ENCODE data around the gene OBSCN.

The OBSCN gene

DNA sequence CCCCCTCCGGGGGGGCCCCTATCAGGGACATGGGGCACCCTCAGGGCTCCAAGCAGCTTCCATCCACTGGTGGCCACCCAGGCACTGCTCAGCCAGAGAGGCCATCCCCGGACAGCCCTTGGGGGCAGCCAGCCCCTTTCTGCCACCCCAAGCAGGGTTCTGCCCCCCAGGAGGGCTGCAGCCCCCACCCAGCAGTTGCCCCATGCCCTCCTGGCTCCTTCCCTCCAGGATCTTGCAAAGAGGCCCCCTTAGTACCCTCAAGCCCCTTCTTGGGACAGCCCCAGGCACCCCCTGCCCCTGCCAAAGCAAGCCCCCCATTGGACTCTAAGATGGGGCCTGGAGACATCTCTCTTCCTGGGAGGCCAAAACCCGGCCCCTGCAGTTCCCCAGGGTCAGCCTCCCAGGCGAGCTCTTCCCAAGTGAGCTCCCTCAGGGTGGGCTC is 163.9 kb downstream of the OBSCN start:
- DNase-seq, result no peak

GRCh38 chr1:228372183-228373003 is 164.5 kb downstream of the OBSCN start:
- DNase-seq, result no peak

DNA sequence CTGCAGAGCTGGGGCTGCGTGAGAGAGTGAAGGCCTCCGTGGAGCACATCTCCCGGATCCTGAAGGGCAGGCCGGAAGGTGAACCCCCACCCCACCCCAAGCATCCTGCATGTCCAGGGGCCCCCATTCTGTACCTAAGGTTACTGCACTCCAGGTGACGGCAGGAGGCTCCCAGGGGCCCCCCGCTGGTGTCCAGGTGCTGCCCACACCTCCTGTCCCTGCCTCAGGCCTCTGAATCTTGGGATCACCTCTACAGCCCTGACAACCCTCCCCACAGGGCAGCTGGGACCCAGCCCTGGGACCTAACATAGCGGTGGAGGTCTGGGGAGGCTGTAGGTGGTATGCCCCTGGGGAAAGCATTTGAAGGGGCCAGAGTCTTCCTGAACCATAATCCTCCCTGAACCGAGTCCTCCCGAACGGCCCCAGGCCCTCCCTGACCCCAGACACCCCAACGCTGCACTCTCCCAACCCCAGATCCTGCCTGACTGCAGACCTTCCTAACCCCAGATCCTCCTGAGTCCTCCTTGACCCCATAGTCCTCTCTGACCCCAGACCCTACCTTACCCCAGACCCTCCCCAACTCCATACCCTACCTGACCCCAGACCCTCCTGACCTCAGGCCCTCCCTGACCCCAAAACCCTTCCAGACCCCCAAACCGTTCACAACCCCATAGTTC is 165.3 kb downstream of the OBSCN start:
- DNase-seq, result no peak

GRCh38 chr1:228373681-228374571 is 166.1 kb downstream of the OBSCN start:
- DNase-seq, result no peak

- no peak for DNase-seq
Measured at GRCh38 chr1:228374711-228375577, 167.1 kb downstream of the OBSCN start.

DNA sequence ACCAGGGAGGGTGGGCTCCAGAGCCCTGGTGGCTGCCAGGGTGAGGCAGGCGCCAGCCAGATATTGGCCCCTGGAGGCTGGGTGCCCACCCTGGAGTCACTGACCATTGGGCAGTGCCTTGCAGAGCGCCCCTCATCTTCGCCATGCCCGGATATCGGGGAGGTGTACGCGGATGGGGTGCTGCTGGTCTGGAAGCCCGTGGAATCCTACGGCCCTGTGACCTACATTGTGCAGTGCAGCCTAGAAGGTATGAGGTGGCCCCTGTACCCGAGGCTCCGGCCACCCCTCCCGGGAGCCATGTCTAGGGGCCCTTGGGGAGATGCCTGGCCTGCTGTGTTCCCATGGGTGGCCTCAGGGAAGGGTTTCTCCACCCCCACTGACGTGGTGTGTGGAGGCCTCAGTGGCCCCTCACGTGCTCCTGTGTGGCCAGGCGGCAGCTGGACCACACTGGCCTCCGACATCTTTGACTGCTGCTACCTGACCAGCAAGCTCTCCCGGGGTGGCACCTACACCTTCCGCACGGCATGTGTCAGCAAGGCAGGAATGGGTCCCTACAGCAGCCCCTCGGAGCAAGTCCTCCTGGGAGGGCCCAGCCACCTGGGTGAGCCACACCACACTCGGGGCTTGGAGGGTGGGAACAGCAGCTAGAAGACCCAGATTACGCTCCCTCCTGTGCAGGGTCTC is 167.9 kb downstream of the OBSCN start:
- DNase-seq, result no peak

GRCh38 chr1:228376262-228376628 is 168.4 kb downstream of the OBSCN start:
- DNase-seq, result no peak

GRCh38 chr1:228376651-228377631 is 169.1 kb downstream of the OBSCN start:
- DNase-seq, result no peak

GRCh38 chr1:228377664-228378089 is 169.8 kb downstream of the OBSCN start:
- no peak for DNase-seq

DNA sequence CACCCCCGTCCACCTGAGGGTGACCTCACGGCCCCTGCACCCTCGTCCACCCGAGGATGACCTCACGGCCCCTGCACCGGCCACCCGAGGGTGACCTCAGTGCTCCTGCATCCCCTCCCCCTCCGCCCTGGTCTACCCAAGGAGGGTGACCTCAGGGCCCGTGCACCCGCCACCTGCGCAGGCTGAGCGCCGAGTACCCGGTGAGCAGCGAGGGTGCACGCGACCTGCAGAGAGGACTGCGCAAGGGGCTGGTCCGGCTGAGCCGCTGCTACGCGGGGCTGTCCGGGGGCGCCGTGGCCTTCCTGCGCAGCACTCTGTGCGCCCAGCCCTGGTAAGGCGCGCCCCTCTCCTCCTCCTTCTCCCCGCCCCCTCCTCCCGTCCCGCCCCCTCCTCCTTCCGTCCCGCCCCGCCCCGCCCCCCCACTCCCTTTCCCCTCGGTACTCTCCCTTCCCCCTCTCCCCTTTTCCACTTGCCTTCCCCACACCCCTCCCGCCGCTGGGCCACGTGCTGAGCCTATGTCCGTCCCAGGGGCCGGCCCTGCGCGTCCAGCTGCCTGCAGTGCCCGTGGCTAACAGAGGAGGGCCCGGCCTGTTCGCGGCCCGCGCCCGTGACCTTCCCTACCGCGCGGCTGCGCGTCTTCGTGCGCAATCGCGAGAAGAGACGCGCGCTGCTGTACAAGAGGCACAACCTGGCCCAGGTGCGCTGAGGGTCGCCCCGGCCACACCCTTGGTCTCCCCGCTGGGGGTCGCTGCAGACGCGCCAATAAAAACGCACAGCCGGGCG is 170.4 kb downstream of the OBSCN start:
- DNase-seq, result no peak

DNA sequence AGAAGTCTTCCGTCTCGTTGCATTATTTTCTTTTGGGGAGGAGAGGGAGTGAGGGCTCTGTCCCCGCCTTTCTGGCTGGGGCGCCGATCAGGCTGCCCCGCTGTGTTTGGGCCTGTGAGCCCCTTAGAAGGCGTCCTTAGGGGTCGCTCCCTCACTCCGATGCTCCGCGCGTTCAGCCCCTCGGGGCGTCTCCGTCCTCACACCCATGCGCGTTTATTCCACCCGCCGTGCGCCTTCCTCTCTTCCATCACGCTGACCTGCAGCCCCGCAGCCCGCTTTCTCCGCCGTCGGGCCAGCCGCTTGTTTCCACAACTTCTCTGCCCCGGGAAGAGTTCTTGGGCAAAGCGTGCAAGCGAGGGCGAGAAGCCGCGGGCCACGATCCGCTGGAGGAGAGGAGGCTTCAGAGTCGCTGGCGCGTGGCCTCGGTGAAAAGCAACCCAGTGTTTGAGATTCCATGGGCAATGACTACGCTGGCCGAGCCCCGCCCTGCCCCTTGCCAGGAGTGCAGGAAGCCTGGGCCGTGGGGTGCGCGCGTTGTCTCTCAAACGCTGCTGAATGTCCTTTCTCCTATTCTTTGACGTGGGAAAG is 171.1 kb downstream of the OBSCN start:
- DNase-seq, result no peak

- DNase-seq, result no peak
Measured at GRCh38 chr1:228379666-228380065, 171.8 kb downstream of the OBSCN start.

DNA sequence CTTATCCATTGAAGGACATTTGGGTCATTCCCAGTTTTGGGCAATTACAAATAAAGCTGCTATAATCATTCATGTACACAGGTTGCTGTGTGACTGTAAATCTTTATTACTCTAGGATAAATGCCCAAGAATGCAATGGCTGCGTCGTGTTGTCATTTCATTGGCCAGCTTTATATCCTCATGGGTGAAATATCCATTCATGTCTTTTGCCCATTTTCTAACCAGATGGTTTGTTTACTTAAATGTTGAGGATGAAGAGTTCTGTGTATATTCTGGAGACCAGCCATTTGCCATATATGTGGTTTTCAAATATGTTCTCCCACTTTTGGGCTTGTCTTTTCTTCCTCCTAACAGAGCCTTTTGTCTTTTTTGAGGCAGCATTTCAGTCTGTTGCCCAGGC is 173.5 kb downstream of the OBSCN start:
- DNase-seq, result no peak

DNA sequence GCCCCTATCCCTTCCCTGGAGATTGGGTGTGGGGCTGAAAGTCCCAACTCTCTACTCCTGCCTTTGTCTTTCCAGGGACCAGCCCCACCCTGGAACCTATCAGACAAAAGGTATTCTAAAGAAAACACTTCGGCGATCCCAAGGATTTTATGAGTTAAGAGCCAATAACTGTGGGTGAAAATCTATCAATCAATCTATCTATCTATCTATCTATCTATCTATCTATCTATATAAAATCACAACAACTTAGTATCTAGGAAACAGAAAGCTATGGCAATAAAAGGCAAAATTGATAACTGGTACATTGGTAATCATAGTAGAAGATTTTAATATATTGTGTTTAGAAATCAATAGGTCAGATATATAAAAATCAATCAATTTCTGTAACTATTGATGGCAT is 175.9 kb downstream of the OBSCN start:
- DNase-seq, result no peak

GRCh38 chr1:228385232-228385631 is 177.4 kb downstream of the OBSCN start:
- DNase-seq, result no peak

- DNase-seq, result no peak
Measured at GRCh38 chr1:228387321-228387720, 179.5 kb downstream of the OBSCN start.

- DNase-seq, result no peak
Measured at GRCh38 chr1:228390649-228391048, 182.8 kb downstream of the OBSCN start.

- no peak for DNase-seq
Measured at GRCh38 chr1:228391411-228392020, 183.7 kb downstream of the OBSCN start.
